ENCODE data around the gene ATP1A3.
"Not testable (repeated sequence)": the region's sequence is repeated elsewhere in the genome, so short reads cannot be mapped to it uniquely, and the experiment has no call there.

DNA sequence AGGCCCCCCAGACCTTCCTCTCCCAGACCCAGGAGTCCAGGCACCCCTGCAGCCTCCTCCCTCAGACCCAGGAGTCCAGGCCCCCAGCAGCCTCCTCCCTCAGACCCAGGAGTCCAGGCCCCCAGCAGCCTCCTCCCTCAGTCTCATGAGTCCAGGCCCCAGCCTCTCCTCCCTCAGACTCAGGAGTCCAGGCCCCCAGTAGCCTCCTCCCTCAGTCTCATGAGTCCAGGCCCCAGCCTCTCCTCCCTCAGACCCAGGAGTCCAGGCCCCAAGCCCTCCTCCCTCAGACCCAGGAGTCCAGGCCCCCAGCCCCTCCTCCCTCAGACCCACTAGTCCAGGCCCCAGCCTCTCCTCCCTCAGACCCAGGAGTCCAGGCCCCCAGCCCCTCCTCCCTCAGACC lies 54.8 kb downstream of the ATP1A3 start:
- not testable (repeated sequence) for TF ChIP-seq SP1 (CRISPR knock-in tag; conservative IDR thresholded peaks at IDR 0.05); ZNF317 (CRISPR knock-in tag; IDR thresholded peaks at IDR 0.05; ENCODE audit: borderline replicate concordance, low read depth); ZBTB21 (CRISPR knock-in tag; IDR thresholded peaks at IDR 0.05; ENCODE audit: borderline replicate concordance)

Data from WTC11 (cell line).